ENCODE data around the gene TP53BP2. TPM values are rescaled to one million over a fixed set of nuclear protein-coding genes. Genes with fewer than 3 reads are reported as not detected.

Gene TP53BP2
- total and polyA plus RNA-seq, 2 donors (not counting 3 experiments of a cell fraction or from before 2014, with no cell fraction given), result 21.9 to 51.9 TPM

GRCh38 chr1:223784541-223784940, 61.2 kb downstream of the TP53BP2 start:
- Histone ChIP-seq H3K4me2 (ENCODE audit: insufficient read depth, low read length) (no peak overlapping the region), H3K27ac (ENCODE audit: insufficient read depth, low read depth, low read length) (no peak overlapping the region), H3K9me3 (replicated peaks; ENCODE audit: control insufficient read depth, insufficient read depth, low read length) (no peaks in the 10 kb centered on the region), H3K79me2 (ENCODE audit: control insufficient read depth, insufficient read depth, low read length) (no peaks in the 10 kb centered on the region), H2AFZ (ENCODE audit: low read depth, low read length) (no peak overlapping the region), H3K4me3 (replicated peaks in 1 of 3; ENCODE audit: insufficient read depth in 1 of 3, low read depth in 1 of 3, low read length in 3 of 3) (no peak overlapping the region), H3K9me1 (replicated peaks; ENCODE audit: control insufficient read depth, extremely low read depth, insufficient read depth, low read length) (no peaks in the 10 kb centered on the region), H3K27me3 (ENCODE audit: control insufficient read depth in 2 of 2, insufficient read depth in 2 of 2, low read length in 2 of 2) (no peaks in the 10 kb centered on the region), H3K9ac (replicated peaks; ENCODE audit: extremely low read depth, insufficient read depth, low read length) (no peak overlapping the region), H3K4me1 (ENCODE audit: control insufficient read depth, extremely low read depth, insufficient read depth, low read length) (peaks cover 5% of the 10 kb centered on the region), H4K20me1 (replicated peaks; ENCODE audit: control insufficient read depth, extremely low read depth, insufficient read depth, low read length) (no peaks in the 10 kb centered on the region), H3K36me3 (ENCODE audit: control insufficient read depth in 2 of 2, extremely low read depth in 1 of 2, insufficient read depth in 2 of 2, low read length in 2 of 2) (peaks cover 9 to 10% of the 10 kb centered on the region in 2 experiments)
- DNase-seq (ENCODE audit: low read depth, low spot score) (no peak), FAIRE-seq (no peak)
- dilution Hi-C loops (cut with MboI; ENCODE audit: extremely low pct_ligation_motif_present, low sequenced_read_pairs), result no loop called here
- no TSS peak for BruUV-seq (replicated peaks)
- CTCF ChIA-PET, result no interaction called here
- TF ChIP-seq MYC (IDR thresholded peaks at IDR 0.05; ENCODE audit: low read depth, low read length) (no peak), CTCF (IDR thresholded peaks at IDR 0.05; ENCODE audit: extremely low read depth in 1 of 2, insufficient read depth in 1 of 2, low read depth in 1 of 2, low read length in 2 of 2) (no peak), EZH2 (IDR thresholded peaks at IDR 0.05; ENCODE audit: borderline replicate concordance, low read depth, low read length, severe bottlenecking) (no peak)
- POLR2A ChIA-PET, result no interaction called here
- intact Hi-C loops (cut with micrococcal nuclease), result no loop called here

GRCh38 chr1:223783676-223784075, 62.1 kb downstream of the TP53BP2 start:
- dilution Hi-C loops (cut with MboI; ENCODE audit: extremely low pct_ligation_motif_present, low sequenced_read_pairs) (no loop called here), intact Hi-C loops (cut with micrococcal nuclease) (no loop called here)
- Histone ChIP-seq H3K9ac (replicated peaks; ENCODE audit: extremely low read depth, insufficient read depth, low read length) (no peak overlapping the region), H2AFZ (ENCODE audit: low read depth, low read length) (no peak overlapping the region), H3K36me3 (ENCODE audit: control insufficient read depth in 2 of 2, extremely low read depth in 1 of 2, insufficient read depth in 2 of 2, low read length in 2 of 2) (peaks cover 9 to 10% of the 10 kb centered on the region in 2 experiments), H3K4me3 (replicated peaks in 1 of 3; ENCODE audit: insufficient read depth in 1 of 3, low read depth in 1 of 3, low read length in 3 of 3) (no peak overlapping the region), H3K79me2 (ENCODE audit: control insufficient read depth, insufficient read depth, low read length) (no peaks in the 10 kb centered on the region), H3K9me3 (replicated peaks; ENCODE audit: control insufficient read depth, insufficient read depth, low read length) (no peaks in the 10 kb centered on the region), H3K27me3 (ENCODE audit: control insufficient read depth in 2 of 2, insufficient read depth in 2 of 2, low read length in 2 of 2) (no peaks in the 10 kb centered on the region), H3K27ac (ENCODE audit: insufficient read depth, low read depth, low read length) (no peak overlapping the region), H3K9me1 (replicated peaks; ENCODE audit: control insufficient read depth, extremely low read depth, insufficient read depth, low read length) (no peaks in the 10 kb centered on the region), H3K4me2 (ENCODE audit: insufficient read depth, low read length) (no peak overlapping the region), H3K4me1 (ENCODE audit: control insufficient read depth, extremely low read depth, insufficient read depth, low read length) (peaks cover 5% of the 10 kb centered on the region), H4K20me1 (replicated peaks; ENCODE audit: control insufficient read depth, extremely low read depth, insufficient read depth, low read length) (no peaks in the 10 kb centered on the region)
- no peak for DNase-seq (ENCODE audit: low read depth, low spot score)
- ChIA-PET POLR2A (no interaction called here), CTCF (no interaction called here)
- TF ChIP-seq FOS (IDR thresholded peaks at IDR 0.05; ENCODE audit: borderline replicate concordance, insufficient read depth, low read length) (no peak), POLR2A (IDR thresholded peaks at IDR 0.05; ENCODE audit: low read depth, low read length) (no peak), CTCF (IDR thresholded peaks at IDR 0.05; ENCODE audit: extremely low read depth in 1 of 2, insufficient read depth in 1 of 2, low read depth in 1 of 2, low read length in 2 of 2) (no peak), JUN (IDR thresholded peaks at IDR 0.05; ENCODE audit: borderline replicate concordance, insufficient read depth, insufficient read length, low read depth) (no peak), MAX (IDR thresholded peaks at IDR 0.05; ENCODE audit: insufficient read depth, insufficient read length) (no peak), POLR2AphosphoS5 (IDR thresholded peaks at IDR 0.05; ENCODE audit: insufficient read depth, low read depth, low read length) (no peak), EZH2 (IDR thresholded peaks at IDR 0.05; ENCODE audit: borderline replicate concordance, low read depth, low read length, severe bottlenecking) (no peak), MYC (IDR thresholded peaks at IDR 0.05; ENCODE audit: low read depth, low read length) (no peak), GATA2 (IDR thresholded peaks at IDR 0.05; ENCODE audit: insufficient read depth, insufficient read length, low read depth, low read length) (no peak)
- no TSS peak for BruUV-seq (replicated peaks)
- no peak for FAIRE-seq
